ENCODE data around the gene MAML2.

GRCh38 chr11:96333191-96333719 is 9.7 kb downstream of the MAML2 start:
- TF ChIP-seq CTCF (conservative IDR thresholded peaks at IDR 0.05; ENCODE audit: low read depth in 2 of 2) (no peak), EZH2 (IDR thresholded peaks at IDR 0.05; ENCODE audit: low read depth, unreplicated experiment) (no peak)

All from GM23338 (cell line).